ENCODE results near the gene REEP2.

DNA sequence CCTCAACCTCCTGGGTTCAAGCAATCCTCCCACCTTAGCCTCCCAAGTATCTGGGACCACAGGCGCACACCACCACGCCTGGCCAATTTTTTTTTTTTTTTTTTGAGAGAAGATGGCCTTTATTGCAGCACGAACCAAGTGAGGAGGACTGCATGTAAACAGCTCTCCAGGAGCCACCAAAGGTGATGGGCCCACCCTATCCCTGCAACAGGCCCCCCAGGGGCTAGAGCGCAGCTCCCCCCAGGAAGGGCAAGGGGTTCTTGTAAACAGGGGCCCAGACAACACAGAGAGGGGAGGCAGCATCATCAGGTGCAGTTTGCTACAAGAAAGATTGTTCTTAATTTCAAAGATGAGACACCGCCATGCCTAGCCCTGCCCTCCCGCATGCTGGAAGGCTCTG lies 13.9 kb downstream of the REEP2 start:
- TF ChIP-seq, protein P1, sequence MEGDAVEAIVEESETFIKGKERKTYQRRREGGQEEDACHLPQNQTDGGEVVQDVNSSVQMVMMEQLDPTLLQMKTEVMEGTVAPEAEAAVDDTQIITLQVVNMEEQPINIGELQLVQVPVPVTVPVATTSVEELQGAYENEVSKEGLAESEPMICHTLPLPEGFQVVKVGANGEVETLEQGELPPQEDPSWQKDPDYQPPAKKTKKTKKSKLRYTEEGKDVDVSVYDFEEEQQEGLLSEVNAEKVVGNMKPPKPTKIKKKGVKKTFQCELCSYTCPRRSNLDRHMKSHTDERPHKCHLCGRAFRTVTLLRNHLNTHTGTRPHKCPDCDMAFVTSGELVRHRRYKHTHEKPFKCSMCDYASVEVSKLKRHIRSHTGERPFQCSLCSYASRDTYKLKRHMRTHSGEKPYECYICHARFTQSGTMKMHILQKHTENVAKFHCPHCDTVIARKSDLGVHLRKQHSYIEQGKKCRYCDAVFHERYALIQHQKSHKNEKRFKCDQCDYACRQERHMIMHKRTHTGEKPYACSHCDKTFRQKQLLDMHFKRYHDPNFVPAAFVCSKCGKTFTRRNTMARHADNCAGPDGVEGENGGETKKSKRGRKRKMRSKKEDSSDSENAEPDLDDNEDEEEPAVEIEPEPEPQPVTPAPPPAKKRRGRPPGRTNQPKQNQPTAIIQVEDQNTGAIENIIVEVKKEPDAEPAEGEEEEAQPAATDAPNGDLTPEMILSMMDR (IDR thresholded peaks at IDR 0.05) = no peak
- no peak for TF ChIP-seq ZFX (IDR thresholded peaks at IDR 0.05; ENCODE audit: borderline replicate concordance)
